DOHH2 (cell line): ENCODE results near the gene AK3.

Source experiments
- H3F3A ChIP-seq: fragments of 200-600 bp; sonication (generic), shearing (Covaris generic); 2 replicates; pipeline ENCODE4 v1.6.0; 2016; ENCODE audit warnings: antibody characterized with exemption, mild to moderate bottlenecking; ENCODE audit not compliant: control insufficient read depth, insufficient read depth
- H3K27ac ChIP-seq: fragments of 200-600 bp; sonication (generic); 2 replicates; pipeline ENCODE4 v1.5.1; 2014; ENCODE audit warnings: low read depth, mild to moderate bottlenecking, low read length, moderate library complexity
- H3K27me3 ChIP-seq: fragments of 200-600 bp; sonication (generic); 2 replicates; pipeline ENCODE4 v1.6.1; 2014; ENCODE audit warnings: mild to moderate bottlenecking, low read length, mixed read lengths; ENCODE audit not compliant: control insufficient read depth
- H3K36me3 ChIP-seq: fragments of 200-600 bp; sonication (generic); 2 replicates; pipeline ENCODE4 v1.6.1; 2014; ENCODE audit warnings: mild to moderate bottlenecking, low read length, moderate library complexity, mixed read lengths; ENCODE audit not compliant: control insufficient read depth
- H3K4me1 ChIP-seq: fragments of 200-600 bp; sonication (generic); 2 replicates; pipeline ENCODE4 v1.6.1; 2014; ENCODE audit warnings: mild to moderate bottlenecking, low read length, mixed read lengths; ENCODE audit not compliant: control insufficient read depth
- H3K4me2 ChIP-seq: fragments of 200-600 bp; sonication (generic); 2 replicates; pipeline ENCODE4 v1.6.0; 2014; ENCODE audit warnings: mild to moderate bottlenecking, low read length, moderate library complexity
- H3K4me3 ChIP-seq: fragments of 200-600 bp; sonication (generic); 2 replicates; pipeline ENCODE4 v1.5.1; 2014; ENCODE audit warnings: mild to moderate bottlenecking, low read length, mixed read lengths
- H3K79me2 ChIP-seq: fragments of 200-600 bp; sonication (generic); 2 replicates; pipeline ENCODE4 v1.6.1; 2014; ENCODE audit warnings: mild to moderate bottlenecking, low read length, mixed read lengths; ENCODE audit not compliant: control insufficient read depth
- H3K9me2 ChIP-seq: fragments of 200-600 bp; sonication (generic); replicated peaks from 2 replicates; pipeline ENCODE4 v1.6.1; 2014; ENCODE audit warnings: mild to moderate bottlenecking, low read length, mixed read lengths; ENCODE audit not compliant: control insufficient read depth
- H3K9me3 ChIP-seq: fragments of 200-600 bp; sonication (generic); 2 replicates; pipeline ENCODE4 v1.6.1; 2014; ENCODE audit warnings: antibody characterized with exemption, low read length, mixed read lengths; ENCODE audit not compliant: control insufficient read depth, insufficient read depth
- H4K20me1 ChIP-seq: fragments of 200-600 bp; sonication (generic); 2 replicates; pipeline ENCODE4 v1.6.0; 2014; ENCODE audit warnings: low read depth, mild to moderate bottlenecking, antibody characterized with exemption, low read length, moderate library complexity; ENCODE audit not compliant: control insufficient read depth, insufficient read depth
- EZH2phosphoT487 ChIP-seq: fragments of 200-600 bp; sonication (generic); IDR thresholded peaks from 2 replicates; pipeline ENCODE4 v1.6.1; 2017; ENCODE audit warnings: borderline replicate concordance, mild to moderate bottlenecking, antibody characterized with exemption, low read length, moderate library complexity, mixed read lengths
- TF ChIP-seq, protein P1 (sequence below): fragments of 200-600 bp; sonication (generic); IDR thresholded peaks from one replicate; pipeline ENCODE4 v1.5.1; 2014; ENCODE audit warnings: antibody characterized with exemption, mild to moderate bottlenecking, low read depth, low read length; ENCODE audit not compliant: poor library complexity, severe bottlenecking

Gene AK3

DNA sequence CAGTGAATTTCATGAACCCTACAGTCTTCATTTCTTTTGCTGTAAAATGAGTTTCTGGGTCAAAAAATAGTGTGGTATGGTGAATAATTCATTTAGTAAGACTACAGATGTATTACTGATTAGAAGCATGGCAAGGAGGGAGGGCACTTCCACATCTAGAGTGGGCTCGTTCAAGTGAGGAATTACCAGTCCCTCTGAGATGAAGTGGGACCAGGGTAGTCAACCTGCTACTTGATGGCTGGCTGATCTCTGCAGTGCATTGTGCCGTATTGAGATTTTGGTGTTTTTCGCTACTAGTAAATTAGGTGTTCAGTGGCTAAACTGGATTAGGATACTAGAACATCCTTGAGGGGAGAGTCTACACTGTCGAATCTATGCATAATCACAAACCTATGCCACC is 50.9 kb downstream of the AK3 start:
- Histone ChIP-seq H3K79me2 (peaks cover 15% of the 10 kb centered on the region; the same call in 1 of the 2 replicates), H3K4me2 (no peak overlapping the region), H3K4me3 (no peak overlapping the region)

DNA sequence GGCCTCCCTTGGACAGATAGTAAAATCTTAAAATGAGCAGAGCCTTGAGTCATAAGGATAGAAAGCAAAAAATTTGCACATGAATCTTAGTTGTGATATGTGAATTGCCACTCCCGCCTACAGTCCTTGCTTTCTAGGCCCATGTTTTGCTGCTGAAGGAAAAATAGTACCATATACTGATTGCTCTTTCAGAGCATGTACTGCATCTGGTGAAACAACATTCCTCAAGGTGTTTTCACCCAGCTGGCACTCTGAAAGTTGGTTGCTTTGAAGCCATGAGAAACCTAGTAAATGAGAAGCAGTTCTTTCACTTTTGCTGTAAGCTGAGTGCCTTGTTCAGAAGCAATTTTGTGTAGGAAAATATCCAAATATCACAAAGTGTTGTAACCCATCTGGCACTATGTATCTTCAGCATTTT is 51.3 kb downstream of the AK3 start:
- H3F3A ChIP-seq: peaks cover 4% of the 10 kb centered on the region; the same call in 1 of the 2 replicates
- no peaks in the 10 kb centered on the region for H4K20me1 ChIP-seq
- H3K9me3 ChIP-seq: no peaks in the 10 kb centered on the region
- H3K4me1 ChIP-seq: no peaks in the 10 kb centered on the region
- no peak overlapping the region for H3K4me3 ChIP-seq
- H3K36me3 ChIP-seq: peaks cover 58% of the 10 kb centered on the region
- H3K4me2 ChIP-seq: no peak overlapping the region
- TF ChIP-seq, protein P1, sequence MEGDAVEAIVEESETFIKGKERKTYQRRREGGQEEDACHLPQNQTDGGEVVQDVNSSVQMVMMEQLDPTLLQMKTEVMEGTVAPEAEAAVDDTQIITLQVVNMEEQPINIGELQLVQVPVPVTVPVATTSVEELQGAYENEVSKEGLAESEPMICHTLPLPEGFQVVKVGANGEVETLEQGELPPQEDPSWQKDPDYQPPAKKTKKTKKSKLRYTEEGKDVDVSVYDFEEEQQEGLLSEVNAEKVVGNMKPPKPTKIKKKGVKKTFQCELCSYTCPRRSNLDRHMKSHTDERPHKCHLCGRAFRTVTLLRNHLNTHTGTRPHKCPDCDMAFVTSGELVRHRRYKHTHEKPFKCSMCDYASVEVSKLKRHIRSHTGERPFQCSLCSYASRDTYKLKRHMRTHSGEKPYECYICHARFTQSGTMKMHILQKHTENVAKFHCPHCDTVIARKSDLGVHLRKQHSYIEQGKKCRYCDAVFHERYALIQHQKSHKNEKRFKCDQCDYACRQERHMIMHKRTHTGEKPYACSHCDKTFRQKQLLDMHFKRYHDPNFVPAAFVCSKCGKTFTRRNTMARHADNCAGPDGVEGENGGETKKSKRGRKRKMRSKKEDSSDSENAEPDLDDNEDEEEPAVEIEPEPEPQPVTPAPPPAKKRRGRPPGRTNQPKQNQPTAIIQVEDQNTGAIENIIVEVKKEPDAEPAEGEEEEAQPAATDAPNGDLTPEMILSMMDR: no peak
- TF ChIP-seq EZH2phosphoT487: no peak
- no peaks in the 10 kb centered on the region for H3K27me3 ChIP-seq
- no peak overlapping the region for H3K27ac ChIP-seq
- H3K9me2 ChIP-seq: no peaks in the 10 kb centered on the region
- H3K79me2 ChIP-seq: peaks cover 15% of the 10 kb centered on the region; the same call in 1 of the 2 replicates

More for the DNA sequence above, 50.9 kb downstream of the AK3 start:
- H3K27me3 ChIP-seq: no peaks in the 10 kb centered on the region
- H4K20me1 ChIP-seq: no peaks in the 10 kb centered on the region
- H3K9me2 ChIP-seq: no peaks in the 10 kb centered on the region
- H3K4me1 ChIP-seq: no peaks in the 10 kb centered on the region
- H3K9me3 ChIP-seq: no peaks in the 10 kb centered on the region
- peaks cover 58% of the 10 kb centered on the region for H3K36me3 ChIP-seq
- TF ChIP-seq, protein P1: no peak
- TF ChIP-seq EZH2phosphoT487: no peak
- peaks cover 4% of the 10 kb centered on the region; the same call in 1 of the 2 replicates for H3F3A ChIP-seq
- no peak overlapping the region for H3K27ac ChIP-seq

DNA sequence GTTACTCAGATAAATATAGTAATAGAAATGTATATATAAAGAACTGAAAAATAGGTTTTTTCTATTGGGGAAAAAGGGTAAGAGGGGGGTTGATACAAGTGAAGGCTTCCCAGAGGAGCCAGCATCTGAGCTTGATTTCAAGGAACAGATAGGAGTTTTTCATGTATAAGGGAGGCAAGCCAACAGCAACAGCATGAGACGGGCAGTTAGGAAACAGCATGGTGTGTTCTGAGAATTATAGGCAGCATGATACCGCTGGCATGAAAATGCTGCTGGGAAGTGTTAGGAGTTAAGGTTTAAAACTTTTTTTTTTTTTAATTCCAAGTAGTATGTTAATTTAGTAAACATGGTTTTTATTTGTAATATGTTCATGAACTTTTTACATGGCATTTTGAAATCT is 52.0 kb downstream of the AK3 start:
- Histone ChIP-seq H3K4me2 (no peak overlapping the region), H3F3A (peaks cover 4% of the 10 kb centered on the region; the same call in 1 of the 2 replicates), H3K36me3 (peaks cover 58% of the 10 kb centered on the region), H3K27ac (no peak overlapping the region), H3K4me3 (no peak overlapping the region), H3K27me3 (no peaks in the 10 kb centered on the region), H4K20me1 (no peaks in the 10 kb centered on the region), H3K9me2 (no peaks in the 10 kb centered on the region), H3K79me2 (peaks cover 13% of the 10 kb centered on the region; the same call in 1 of the 2 replicates), H3K9me3 (no peaks in the 10 kb centered on the region), H3K4me1 (no peaks in the 10 kb centered on the region)
- no peak for TF ChIP-seq EZH2phosphoT487

DNA sequence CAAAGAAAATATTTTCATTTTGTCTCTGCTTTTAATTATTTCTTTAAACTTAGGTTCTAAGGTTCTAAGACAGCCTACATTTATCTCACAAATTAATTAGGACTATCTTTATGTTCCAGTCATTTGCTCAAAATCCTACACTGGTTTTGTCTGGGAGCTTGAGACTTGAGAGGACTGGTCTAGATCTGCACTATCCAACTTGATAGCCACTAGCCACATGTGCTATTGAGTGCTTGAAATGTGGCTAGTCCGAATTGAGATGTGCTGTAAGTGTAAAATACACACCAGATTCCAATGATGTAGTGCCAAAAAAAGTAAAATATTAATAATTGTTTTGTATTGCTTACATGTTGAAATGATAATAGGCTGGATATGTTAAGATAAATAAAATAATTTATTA is 54.4 kb downstream of the AK3 start:
- H3K4me3 ChIP-seq: no peak overlapping the region
- H3K27ac ChIP-seq: no peak overlapping the region
- TF ChIP-seq, protein P1: no peak
- no peak for TF ChIP-seq EZH2phosphoT487
- H3K79me2 ChIP-seq: peaks cover 21% of the 10 kb centered on the region
- peaks cover 4% of the 10 kb centered on the region; the same call in 1 of the 2 replicates for H3F3A ChIP-seq
- no peaks in the 10 kb centered on the region for H3K9me2 ChIP-seq
- no peak overlapping the region for H3K4me2 ChIP-seq
- H3K27me3 ChIP-seq: no peaks in the 10 kb centered on the region
- 0 out of 2 replicates have a peak, but pooled peaks cover 3% of the 10 kb centered on the region for H4K20me1 ChIP-seq
- H3K4me1 ChIP-seq: no peaks in the 10 kb centered on the region
- H3K36me3 ChIP-seq: peaks cover 59% of the 10 kb centered on the region
- H3K9me3 ChIP-seq: no peaks in the 10 kb centered on the region
